Embryonic facial prominence (tissue), 1 donor: ENCODE measurements around the gene CNEP1R1.
A peak's percentile ranks its signal among the peaks of the same experiment; 100 is the strongest.

ENCODE experiments used
- DNase-seq: peaks from one replicate; pipeline ENCODE4 v3.0.0-alpha.2; 2016; ENCODE audit errors: extremely low spot score

The CNEP1R1 gene

GRCh38 chr16:50065241-50065623 lies 40.2 kb downstream of the CNEP1R1 start:
- DNase-seq = no peak

GRCh38 chr16:50065624-50066481 lies 40.8 kb downstream of the CNEP1R1 start, which contains the start of gene HEATR3:
TSS of gene HEATR3 (plus strand) at chr16:50065970. CDS start at chr16:50066132, 162 bp downstream.
- DNase-seq = peak; percentile 82

GRCh38 chr16:50066482-50067289 lies 41.7 kb downstream of the CNEP1R1 start:
- no peak for DNase-seq

- DNase-seq = peak; percentile 12
Observed at GRCh38 chr16:50067290-50067853, 42.3 kb downstream of the CNEP1R1 start.

GRCh38 chr16:50068550-50068949 lies 43.5 kb downstream of the CNEP1R1 start:
- no peak for DNase-seq

- no peak for DNase-seq
Observed at GRCh38 chr16:50069060-50069459, 44.0 kb downstream of the CNEP1R1 start.

GRCh38 chr16:50071075-50071671 lies 46.1 kb downstream of the CNEP1R1 start:
- DNase-seq = no peak

GRCh38 chr16:50072730-50073129 lies 47.7 kb downstream of the CNEP1R1 start:
- no peak for DNase-seq

- DNase-seq = no peak
Observed at GRCh38 chr16:50079397-50080140, 54.5 kb downstream of the CNEP1R1 start.

- DNase-seq = no peak
Observed at GRCh38 chr16:50081428-50082018, 56.5 kb downstream of the CNEP1R1 start.

GRCh38 chr16:50083996-50084395 lies 59.0 kb downstream of the CNEP1R1 start:
- DNase-seq = no peak

GRCh38 chr16:50086176-50086575 lies 61.2 kb downstream of the CNEP1R1 start:
- no peak for DNase-seq
